ENCODE data around the gene KLHL4.

The KLHL4 gene, protein sequence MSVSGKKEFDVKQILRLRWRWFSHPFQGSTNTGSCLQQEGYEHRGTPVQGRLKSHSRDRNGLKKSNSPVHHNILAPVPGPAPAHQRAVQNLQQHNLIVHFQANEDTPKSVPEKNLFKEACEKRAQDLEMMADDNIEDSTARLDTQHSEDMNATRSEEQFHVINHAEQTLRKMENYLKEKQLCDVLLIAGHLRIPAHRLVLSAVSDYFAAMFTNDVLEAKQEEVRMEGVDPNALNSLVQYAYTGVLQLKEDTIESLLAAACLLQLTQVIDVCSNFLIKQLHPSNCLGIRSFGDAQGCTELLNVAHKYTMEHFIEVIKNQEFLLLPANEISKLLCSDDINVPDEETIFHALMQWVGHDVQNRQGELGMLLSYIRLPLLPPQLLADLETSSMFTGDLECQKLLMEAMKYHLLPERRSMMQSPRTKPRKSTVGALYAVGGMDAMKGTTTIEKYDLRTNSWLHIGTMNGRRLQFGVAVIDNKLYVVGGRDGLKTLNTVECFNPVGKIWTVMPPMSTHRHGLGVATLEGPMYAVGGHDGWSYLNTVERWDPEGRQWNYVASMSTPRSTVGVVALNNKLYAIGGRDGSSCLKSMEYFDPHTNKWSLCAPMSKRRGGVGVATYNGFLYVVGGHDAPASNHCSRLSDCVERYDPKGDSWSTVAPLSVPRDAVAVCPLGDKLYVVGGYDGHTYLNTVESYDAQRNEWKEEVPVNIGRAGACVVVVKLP

DNA sequence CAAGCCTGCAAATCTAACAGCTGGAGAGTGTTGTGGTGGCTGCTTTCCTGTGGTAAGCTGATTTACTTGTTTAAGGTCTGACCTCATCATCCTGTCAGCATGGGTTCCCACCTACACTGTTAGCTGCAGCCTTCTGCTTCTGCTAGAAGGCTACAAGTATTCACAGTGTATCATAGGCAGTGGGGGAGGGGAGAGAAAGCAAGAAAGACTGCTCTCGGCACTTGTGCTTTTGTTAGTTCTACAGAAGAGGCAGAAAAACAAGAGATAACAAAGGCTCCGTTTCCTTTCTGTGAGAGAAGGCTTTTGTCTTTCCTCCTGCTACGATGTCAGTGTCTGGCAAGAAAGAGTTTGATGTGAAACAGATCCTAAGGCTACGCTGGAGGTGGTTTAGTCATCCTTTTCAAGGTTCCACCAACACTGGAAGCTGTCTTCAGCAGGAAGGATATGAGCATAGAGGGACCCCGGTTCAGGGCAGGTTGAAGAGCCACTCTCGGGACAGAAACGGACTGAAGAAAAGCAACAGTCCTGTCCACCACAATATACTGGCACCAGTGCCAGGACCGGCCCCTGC is at the start of gene KLHL4:
Gene KLHL4, plus strand, starts transcription at position 232 of the 571 bp plus-strand sequence. Its CDS starts 92 bp downstream, at position 324.
- TF ChIP-seq, protein P1, sequence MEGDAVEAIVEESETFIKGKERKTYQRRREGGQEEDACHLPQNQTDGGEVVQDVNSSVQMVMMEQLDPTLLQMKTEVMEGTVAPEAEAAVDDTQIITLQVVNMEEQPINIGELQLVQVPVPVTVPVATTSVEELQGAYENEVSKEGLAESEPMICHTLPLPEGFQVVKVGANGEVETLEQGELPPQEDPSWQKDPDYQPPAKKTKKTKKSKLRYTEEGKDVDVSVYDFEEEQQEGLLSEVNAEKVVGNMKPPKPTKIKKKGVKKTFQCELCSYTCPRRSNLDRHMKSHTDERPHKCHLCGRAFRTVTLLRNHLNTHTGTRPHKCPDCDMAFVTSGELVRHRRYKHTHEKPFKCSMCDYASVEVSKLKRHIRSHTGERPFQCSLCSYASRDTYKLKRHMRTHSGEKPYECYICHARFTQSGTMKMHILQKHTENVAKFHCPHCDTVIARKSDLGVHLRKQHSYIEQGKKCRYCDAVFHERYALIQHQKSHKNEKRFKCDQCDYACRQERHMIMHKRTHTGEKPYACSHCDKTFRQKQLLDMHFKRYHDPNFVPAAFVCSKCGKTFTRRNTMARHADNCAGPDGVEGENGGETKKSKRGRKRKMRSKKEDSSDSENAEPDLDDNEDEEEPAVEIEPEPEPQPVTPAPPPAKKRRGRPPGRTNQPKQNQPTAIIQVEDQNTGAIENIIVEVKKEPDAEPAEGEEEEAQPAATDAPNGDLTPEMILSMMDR (IDR thresholded peaks at IDR 0.05): no peak

DNA sequence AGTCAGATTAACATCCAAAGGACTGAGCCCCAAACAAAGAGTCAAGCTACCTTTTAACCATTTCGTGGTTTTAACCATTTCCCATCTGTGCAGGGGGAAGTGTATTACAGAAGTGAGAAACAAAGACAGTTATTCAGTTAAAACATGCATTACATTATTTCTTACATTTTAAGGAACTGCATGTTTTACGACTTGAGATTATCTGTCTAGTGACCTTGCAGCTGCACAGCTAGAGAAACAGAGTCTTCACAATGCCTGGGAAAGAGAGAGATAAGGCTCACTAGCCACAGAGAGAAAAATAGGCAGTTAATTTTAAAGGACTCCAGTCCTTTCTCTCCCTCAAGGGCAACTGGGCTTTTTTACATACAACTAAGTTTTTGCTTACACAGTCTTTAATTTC is 48.7 kb upstream of the KLHL4 start:
- TF ChIP-seq, protein P1 (IDR thresholded peaks at IDR 0.05): no peak

DNA sequence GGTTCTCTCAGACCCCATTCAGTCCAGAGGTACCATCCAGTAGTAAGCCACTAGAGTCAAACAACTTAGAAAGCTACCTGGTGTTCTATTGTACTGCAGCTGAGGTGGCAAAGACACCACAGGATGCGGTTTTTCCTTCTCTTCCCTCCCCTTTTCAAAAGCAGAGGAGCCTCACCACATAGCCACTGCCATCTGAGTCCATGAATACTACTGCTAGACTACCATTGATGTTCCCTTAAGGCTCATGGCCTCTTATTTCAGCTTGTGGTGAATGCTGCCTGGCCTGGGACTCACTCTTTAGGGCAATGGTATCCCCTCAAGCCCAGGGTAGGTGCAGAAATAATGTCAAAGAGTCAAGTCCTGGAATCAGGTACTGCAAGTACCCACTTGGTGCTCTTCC is 41.8 kb upstream of the KLHL4 start:
- TF ChIP-seq, protein P1 (IDR thresholded peaks at IDR 0.05): no peak

DNA sequence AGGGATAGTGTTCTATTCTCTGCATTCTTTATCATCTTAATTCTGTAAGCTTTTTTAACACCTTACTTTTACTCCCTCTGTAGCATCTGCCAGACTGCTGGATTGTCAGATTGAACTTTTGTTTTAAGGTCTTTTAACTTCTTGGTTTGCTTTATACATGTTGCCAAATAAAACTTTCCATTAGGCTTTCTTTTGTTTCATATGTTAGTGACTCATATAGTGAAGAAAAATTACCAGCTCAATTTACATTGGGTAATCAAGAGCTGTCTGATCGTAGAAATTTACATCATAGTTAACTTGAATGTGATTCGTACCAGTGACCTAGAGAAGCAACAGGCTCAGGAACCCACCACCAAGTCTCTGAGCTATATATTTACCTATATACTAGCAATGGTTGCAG is 28.5 kb upstream of the KLHL4 start:
- TF ChIP-seq, protein P1 (IDR thresholded peaks at IDR 0.05): no peak

DNA sequence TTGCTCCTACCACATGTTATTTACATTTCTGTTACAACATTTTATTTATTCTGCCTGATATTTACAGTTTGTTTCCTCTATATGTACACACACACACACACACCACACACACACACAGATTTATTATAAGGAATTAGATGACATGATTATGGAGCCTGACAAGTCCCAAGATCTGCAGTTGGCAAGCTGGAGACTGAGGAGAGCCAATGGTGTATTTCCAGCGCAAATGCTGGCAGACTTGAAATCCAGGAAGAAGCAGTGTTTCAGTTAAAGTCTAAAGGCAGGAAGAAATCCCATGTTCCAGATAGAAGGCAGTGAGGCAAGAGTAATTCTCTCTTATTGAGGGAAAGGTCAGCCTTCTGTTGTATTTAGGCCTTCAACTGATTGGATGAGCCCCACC is 1.8 kb upstream of the KLHL4 start:
- TF ChIP-seq, protein P1 (IDR thresholded peaks at IDR 0.05): no peak

DNA sequence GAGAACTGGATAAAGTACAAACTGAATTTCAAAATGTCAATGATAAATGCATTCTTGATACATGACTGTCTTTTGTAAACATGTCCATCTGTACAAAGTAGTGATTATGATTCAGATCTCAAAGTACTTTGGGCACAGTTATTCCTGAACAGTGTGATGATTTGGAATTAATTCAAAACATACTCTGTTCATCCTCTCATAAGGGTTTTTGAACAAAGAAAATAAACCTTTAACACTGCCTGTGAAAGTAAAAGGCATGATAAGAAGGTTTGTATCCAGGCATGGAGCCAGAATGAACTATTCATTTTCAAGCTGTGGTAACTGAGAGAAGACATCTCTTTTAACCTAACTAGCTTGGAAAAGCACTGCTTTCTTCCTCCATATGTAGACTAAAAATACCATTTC is 883 bp upstream of the KLHL4 start:
- TF ChIP-seq, protein P1 (IDR thresholded peaks at IDR 0.05): no peak

DNA sequence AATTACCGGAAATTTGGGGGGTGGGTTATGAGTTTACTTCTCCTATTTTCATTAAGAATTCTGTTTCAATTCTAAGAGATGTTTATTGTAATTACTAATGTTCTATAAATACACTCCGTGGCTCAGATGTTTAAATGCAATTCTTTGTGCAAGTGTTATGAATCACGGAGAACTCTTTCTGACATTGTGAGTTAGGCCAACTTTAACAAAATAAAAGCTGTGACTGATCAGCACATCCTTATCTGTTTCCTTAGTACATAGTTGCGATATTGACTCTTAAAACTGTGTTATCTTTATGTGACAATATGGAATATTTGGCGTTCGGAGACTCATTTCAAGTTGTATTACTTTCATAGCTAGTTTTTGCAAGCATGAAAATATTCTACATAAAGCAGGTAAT is 902 bp downstream of the KLHL4 start:
- TF ChIP-seq, protein P1 (IDR thresholded peaks at IDR 0.05): no peak

Data from LNCAP (cell line).